ENCODE measurements around the gene SSPN. TPM values are rescaled to one million over a fixed set of nuclear protein-coding genes. Genes with fewer than 3 reads are reported as not detected.

The SSPN gene
- total and polyA plus RNA-seq, 4 donors, result 1.2 to 11.4 (median 6.2) TPM

GRCh38 chr12:26274441-26275312, 79.3 kb downstream of the SSPN start:
- Histone ChIP-seq H3K9ac (ENCODE audit: insufficient read depth in 1 of 2, low read length in 2 of 2) (no peak overlapping the region), H3K9me3 (ENCODE audit: control insufficient read depth in 4 of 4, insufficient read depth in 3 of 4, low read length in 3 of 4) (no peaks in the 10 kb centered on the region), H3K27ac (ENCODE audit: low read depth in 1 of 2, low read length in 1 of 2) (peak overlapping the region; percentile 72 to 81), H3K4me1 (ENCODE audit: control insufficient read depth in 5 of 5, insufficient read depth in 5 of 5, low read length in 5 of 5) (peaks cover 0 to 17% (median 11%) of the 10 kb centered on the region in 5 donors), H3K27me3 (ENCODE audit: control insufficient read depth in 3 of 3, insufficient read depth in 3 of 3, low read length in 2 of 3) (no peaks in the 10 kb centered on the region), H3K4me3 (no peak overlapping the region), H3K36me3 (ENCODE audit: control insufficient read depth in 4 of 4, insufficient read depth in 4 of 4, low read length in 4 of 4) (no peaks in the 10 kb centered on the region)
- peak; percentile 97 for ATAC-seq (ENCODE audit: insufficient read depth, low FRiP score)
- no peak for TF ChIP-seq CTCF (IDR thresholded peaks at IDR 0.05; ENCODE audit: control extremely low read depth, extremely low read depth)
- WGBS, 2 donors, result 27 to 42% methylated on average over 13 of the region's 13 CpGs
- DNase-seq, result peak; percentile 53 to 85 (median 77)

- TF ChIP-seq CTCF (IDR thresholded peaks at IDR 0.05; ENCODE audit: control extremely low read depth, extremely low read depth), result no peak
- Histone ChIP-seq H3K4me3 (no peak overlapping the region), H3K9me3 (ENCODE audit: control insufficient read depth in 4 of 4, insufficient read depth in 3 of 4, low read length in 3 of 4) (no peaks in the 10 kb centered on the region), H3K9ac (ENCODE audit: insufficient read depth in 1 of 2, low read length in 2 of 2) (no peak overlapping the region), H3K36me3 (ENCODE audit: control insufficient read depth in 4 of 4, insufficient read depth in 4 of 4, low read length in 4 of 4) (no peaks in the 10 kb centered on the region), H3K4me1 (ENCODE audit: control insufficient read depth in 5 of 5, insufficient read depth in 5 of 5, low read length in 5 of 5) (peaks cover 0 to 17% (median 8%) of the 10 kb centered on the region in 5 donors), H3K27me3 (ENCODE audit: control insufficient read depth in 3 of 3, insufficient read depth in 3 of 3, low read length in 2 of 3) (no peaks in the 10 kb centered on the region), H3K27ac (ENCODE audit: low read depth in 1 of 2, low read length in 1 of 2) (peak overlapping the region; percentile 72 to 81)
- WGBS, 2 donors, result 71 to 78% methylated on average over 11 of the region's 11 CpGs
- no peak for DNase-seq
- no peak for ATAC-seq (ENCODE audit: insufficient read depth, low FRiP score)
Measured at GRCh38 chr12:26275313-26276131, 80.1 kb downstream of the SSPN start.

GRCh38 chr12:26276709-26277108, 81.3 kb downstream of the SSPN start:
- peaks cover 0 to 13% (median 8%) of the 10 kb centered on the region in 5 donors for H3K4me1 ChIP-seq (ENCODE audit: control insufficient read depth in 5 of 5, insufficient read depth in 5 of 5, low read length in 5 of 5)
- no peak for TF ChIP-seq CTCF (IDR thresholded peaks at IDR 0.05; ENCODE audit: control extremely low read depth, extremely low read depth)
- 91 to 96% methylated on average over 2 of the region's 2 CpGs for WGBS, 2 donors
- H3K27me3 ChIP-seq (ENCODE audit: control insufficient read depth in 3 of 3, insufficient read depth in 3 of 3, low read length in 2 of 3), result no peaks in the 10 kb centered on the region
- H3K9me3 ChIP-seq (ENCODE audit: control insufficient read depth in 4 of 4, insufficient read depth in 3 of 4, low read length in 3 of 4), result no peaks in the 10 kb centered on the region
- no peak overlapping the region for H3K27ac ChIP-seq (ENCODE audit: low read depth in 1 of 2, low read length in 1 of 2)
- DNase-seq, result no peak
- no peaks in the 10 kb centered on the region for H3K36me3 ChIP-seq (ENCODE audit: control insufficient read depth in 4 of 4, insufficient read depth in 4 of 4, low read length in 4 of 4)
- H3K4me3 ChIP-seq, result no peak overlapping the region
- H3K9ac ChIP-seq (ENCODE audit: insufficient read depth in 1 of 2, low read length in 2 of 2), result no peak overlapping the region
- no peak for ATAC-seq (ENCODE audit: insufficient read depth, low FRiP score)

Data from lung (tissue), 12 donors.